ENCODE data around the gene AK1.

DNA sequence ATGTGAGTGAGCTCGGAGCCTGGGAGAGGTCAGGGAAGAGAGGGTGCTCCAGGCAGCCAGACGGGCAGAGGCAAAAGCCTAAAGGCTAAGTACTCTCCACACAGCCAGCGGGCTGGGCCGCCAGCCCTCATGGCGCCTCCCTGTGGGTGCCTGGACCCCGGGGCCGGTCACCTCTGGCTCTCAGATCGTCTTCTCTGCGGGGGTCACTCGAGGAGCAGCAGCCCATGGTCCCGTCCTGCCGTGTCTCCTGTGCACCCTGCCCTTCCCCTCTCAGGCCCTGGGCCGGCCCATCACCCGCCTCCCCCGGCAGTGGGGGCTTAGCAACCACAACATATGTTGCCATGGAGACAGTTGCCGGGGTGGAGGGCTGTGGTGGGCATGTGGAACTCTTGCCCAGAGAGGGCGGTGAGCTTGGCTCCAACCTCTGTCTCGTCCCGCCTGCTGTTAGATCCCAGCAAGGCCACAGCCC, 4.2 kb downstream of the AK1 start:
- TF ChIP-seq, protein P1, sequence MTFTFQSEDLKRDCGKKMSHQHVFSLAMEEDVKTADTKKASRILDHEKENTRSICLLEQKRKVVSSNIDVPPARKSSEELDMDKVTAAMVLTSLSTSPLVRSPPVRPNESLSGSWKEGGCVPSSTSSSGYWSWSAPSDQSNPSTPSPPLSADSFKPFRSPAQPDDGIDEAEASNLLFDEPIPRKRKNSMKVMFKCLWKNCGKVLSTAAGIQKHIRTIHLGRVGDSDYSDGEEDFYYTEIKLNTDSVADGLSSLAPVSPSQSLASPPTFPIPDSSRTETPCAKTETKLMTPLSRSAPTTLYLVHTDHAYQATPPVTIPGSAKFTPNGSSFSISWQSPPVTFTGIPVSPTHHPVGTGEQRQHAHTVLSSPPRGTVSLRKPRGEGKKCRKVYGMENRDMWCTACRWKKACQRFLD (CRISPR knock-in tag; IDR thresholded peaks at IDR 0.05; ENCODE audit: borderline replicate concordance): no peak
- no peak for TF ChIP-seq JARID2 (CRISPR knock-in tag; IDR thresholded peaks at IDR 0.05; ENCODE audit: insufficient replicate concordance)
- TF ChIP-seq ZBTB20 (CRISPR knock-in tag; IDR thresholded peaks at IDR 0.05; ENCODE audit: borderline replicate concordance, low read depth): no peak
- no peak for TF ChIP-seq POLR2A (IDR thresholded peaks at IDR 0.05; ENCODE audit: insufficient read depth in 1 of 2, low read depth in 2 of 2, low read length in 2 of 2)

Measured in HepG2 (cell line).